Measurements from ENCODE around the gene KCTD7.
"Not testable (repeated sequence)": the region's sequence is repeated elsewhere in the genome, so short reads cannot be mapped to it uniquely, and the experiment has no call there.

The KCTD7 gene

GRCh38 chr7:66594082-66594481 lies 34.6 kb upstream of the KCTD7 start:
- ATAC-seq (replicated peaks); H3K27me3 Mint-ChIP-seq; H3K4me3 Mint-ChIP-seq; H3K27ac Mint-ChIP-seq; DNase-seq; H3K9me3 Mint-ChIP-seq: not testable (repeated sequence)
- peaks cover 14% of the 10 kb centered on the region for H3K36me3 Mint-ChIP-seq (ENCODE audit: insufficient read depth)
- peaks cover 31 to 35% of the 10 kb centered on the region in 2 donors for H3K4me1 Mint-ChIP-seq (ENCODE audit: low read depth in 2 of 2)

GRCh38 chr7:66597461-66597860 lies 31.2 kb upstream of the KCTD7 start:
- H3K4me1 Mint-ChIP-seq (ENCODE audit: low read depth in 2 of 2), result peaks cover 8 to 9% of the 10 kb centered on the region in 2 donors
- no peak overlapping the region for H3K4me3 Mint-ChIP-seq
- no peak overlapping the region for H3K27ac Mint-ChIP-seq
- ATAC-seq (replicated peaks), result no peak
- H3K9me3 Mint-ChIP-seq, result no peaks in the 10 kb centered on the region
- peaks cover under 1% of the 10 kb centered on the region for H3K36me3 Mint-ChIP-seq (ENCODE audit: insufficient read depth)
- no peaks in the 10 kb centered on the region for H3K27me3 Mint-ChIP-seq
- DNase-seq, result no peak

DNA sequence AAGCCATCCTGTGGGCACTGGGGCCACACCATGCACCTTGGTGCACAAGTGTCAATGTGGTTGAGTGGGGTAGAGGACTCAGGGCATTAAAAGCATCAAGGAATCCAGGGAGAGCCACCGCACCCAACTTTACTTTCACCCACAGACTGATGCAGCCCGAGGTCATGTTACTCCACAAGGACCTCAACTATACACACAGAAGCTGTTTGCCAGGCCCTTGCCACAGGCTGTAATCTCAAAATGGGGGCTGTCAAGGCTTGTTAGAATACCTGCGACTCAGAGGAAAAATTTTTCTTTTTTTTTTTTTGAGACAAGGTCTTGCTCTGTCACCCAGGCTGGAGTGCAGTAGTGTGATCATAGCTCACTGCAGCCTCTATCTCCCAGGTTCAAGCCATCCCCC lies 26.5 kb upstream of the KCTD7 start:
- H3K27me3 Mint-ChIP-seq, result no peaks in the 10 kb centered on the region

GRCh38 chr7:66604198-66604597 lies 24.5 kb upstream of the KCTD7 start:
- H3K9me3 Mint-ChIP-seq, result no peaks in the 10 kb centered on the region
- no peak overlapping the region for H3K27ac Mint-ChIP-seq
- H3K4me3 Mint-ChIP-seq, result no peak overlapping the region
- peaks cover 5% of the 10 kb centered on the region for H3K36me3 Mint-ChIP-seq (ENCODE audit: insufficient read depth)
- no peaks in the 10 kb centered on the region for H3K27me3 Mint-ChIP-seq
- DNase-seq (no peak), ATAC-seq (replicated peaks) (no peak)
- no peaks in the 10 kb centered on the region for H3K4me1 Mint-ChIP-seq (ENCODE audit: low read depth in 2 of 2)

More for the DNA sequence above, 26.5 kb upstream of the KCTD7 start:
- DNase-seq (no peak), ATAC-seq (replicated peaks) (no peak)
- Mint-ChIP-seq H3K9me3 (no peaks in the 10 kb centered on the region), H3K4me1 (ENCODE audit: low read depth in 2 of 2) (no peaks in the 10 kb centered on the region), H3K27ac (no peak overlapping the region), H3K36me3 (ENCODE audit: insufficient read depth) (peaks cover 5% of the 10 kb centered on the region), H3K4me3 (no peak overlapping the region)

DNA sequence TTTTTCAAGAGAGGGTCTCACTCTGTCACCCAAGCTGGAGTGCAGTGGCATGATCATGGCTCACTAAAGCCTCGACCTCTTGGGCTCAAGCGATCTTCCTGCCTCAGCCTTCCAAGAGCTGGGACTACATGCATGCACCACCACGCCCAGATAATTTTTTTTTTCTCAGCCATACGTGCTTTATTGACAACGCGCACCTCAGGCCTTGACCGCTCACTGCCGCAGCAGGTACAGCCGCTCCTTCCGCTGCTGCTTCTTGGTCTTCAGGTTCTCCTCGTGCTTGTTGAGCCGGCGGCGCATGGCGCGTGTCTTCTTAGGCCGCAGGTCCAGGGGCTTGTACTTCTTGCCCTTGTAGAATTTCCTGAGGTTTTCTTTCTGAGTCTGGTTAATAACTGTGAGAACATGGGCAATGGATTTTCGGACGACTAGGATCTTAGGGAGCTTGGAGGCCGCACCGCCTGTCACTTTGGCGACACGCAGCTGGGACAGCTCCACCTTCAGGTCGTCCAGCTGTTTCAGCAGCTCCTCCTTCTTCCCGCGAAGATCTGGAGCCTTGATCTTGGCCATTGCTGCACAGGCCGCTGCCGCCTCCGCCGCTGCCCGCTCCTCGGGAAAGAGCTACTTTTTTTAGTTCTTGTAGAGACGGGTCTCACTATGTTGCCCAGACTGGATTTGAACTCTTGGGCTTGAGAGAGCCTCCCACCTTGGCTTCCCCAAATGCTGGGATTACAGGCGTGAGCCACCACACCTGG lies 22.0 kb upstream of the KCTD7 start:
- H3K27me3 Mint-ChIP-seq; DNase-seq; H3K9me3 Mint-ChIP-seq; H3K36me3 Mint-ChIP-seq (ENCODE audit: insufficient read depth); H3K27ac Mint-ChIP-seq; H3K4me1 Mint-ChIP-seq (ENCODE audit: low read depth in 2 of 2); H3K4me3 Mint-ChIP-seq; ATAC-seq (replicated peaks): not testable (repeated sequence)

DNA sequence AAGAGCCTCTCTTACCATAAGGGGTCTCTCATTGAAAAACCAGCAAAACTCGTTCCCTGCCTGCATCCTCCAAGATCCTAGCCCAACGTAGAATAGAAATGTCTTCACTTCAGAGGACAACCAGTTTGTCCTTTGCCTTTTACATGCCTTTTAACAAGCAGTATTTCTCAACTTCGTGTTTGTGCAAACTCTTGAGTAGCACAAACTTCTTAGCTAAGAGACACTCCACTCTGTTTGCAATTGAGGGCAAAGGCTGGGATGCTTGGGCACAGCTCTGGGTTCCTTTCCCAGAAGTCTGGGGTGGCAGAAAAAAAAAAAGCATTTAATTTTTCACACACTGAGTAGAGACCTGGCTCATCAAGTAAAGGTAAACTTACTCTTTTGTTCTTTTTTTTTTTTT lies 19.5 kb upstream of the KCTD7 start:
- H3K4me1 Mint-ChIP-seq (ENCODE audit: low read depth in 2 of 2), result no peaks in the 10 kb centered on the region
- ATAC-seq (replicated peaks), result no peak
- H3K27me3 Mint-ChIP-seq, result no peaks in the 10 kb centered on the region
- H3K36me3 Mint-ChIP-seq (ENCODE audit: insufficient read depth), result peaks cover 8% of the 10 kb centered on the region
- no peak overlapping the region for H3K4me3 Mint-ChIP-seq
- no peaks in the 10 kb centered on the region for H3K9me3 Mint-ChIP-seq
- no peak overlapping the region for H3K27ac Mint-ChIP-seq
- no peak for DNase-seq

DNA sequence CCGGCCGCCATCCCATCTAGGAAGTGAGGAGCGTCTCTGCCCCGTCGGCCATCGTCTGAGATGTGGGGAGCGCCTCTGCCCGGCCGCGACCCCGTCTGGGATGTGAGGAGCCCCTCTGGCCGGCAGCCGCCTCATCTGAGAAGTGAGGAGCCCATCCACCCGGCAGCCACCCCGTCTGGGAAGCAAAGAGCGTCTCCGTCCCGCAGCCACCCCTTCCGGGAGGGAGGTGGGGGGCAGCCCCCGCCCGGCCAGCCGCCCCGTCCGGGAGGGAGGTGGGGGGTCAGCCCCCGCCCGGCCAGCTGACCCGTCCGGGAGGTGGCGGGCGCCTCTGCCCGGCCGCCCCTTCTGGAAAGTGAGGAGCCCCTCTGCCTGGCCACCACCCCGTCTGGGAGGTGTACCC lies 14.1 kb upstream of the KCTD7 start:
- H3K27me3 Mint-ChIP-seq, result not testable (repeated sequence)

DNA sequence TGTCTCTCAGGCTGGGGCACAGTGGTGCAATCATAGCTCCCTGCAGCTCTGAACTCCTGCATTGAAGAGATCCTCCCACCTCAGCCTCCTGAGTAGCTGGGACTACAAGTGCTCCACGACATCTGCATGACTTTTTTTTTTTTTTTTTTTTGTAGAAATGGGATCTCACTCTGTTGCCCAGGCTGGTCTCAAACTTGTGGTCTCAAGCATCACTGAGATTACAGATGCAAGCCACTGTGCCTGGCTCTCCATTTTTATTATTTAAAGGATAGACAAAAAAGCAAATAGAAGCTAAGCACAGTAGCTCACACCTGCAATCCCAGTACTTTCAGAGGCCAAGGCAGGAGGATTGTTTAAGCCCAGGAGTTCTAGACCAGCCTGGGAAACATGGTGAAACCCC lies 13.0 kb upstream of the KCTD7 start:
- Mint-ChIP-seq H3K4me1 (ENCODE audit: low read depth in 2 of 2) (no peaks in the 10 kb centered on the region), H3K4me3 (no peak overlapping the region), H3K27me3 (no peaks in the 10 kb centered on the region), H3K36me3 (ENCODE audit: insufficient read depth) (peaks cover 3% of the 10 kb centered on the region), H3K9me3 (no peaks in the 10 kb centered on the region), H3K27ac (no peak overlapping the region)
- no peak for ATAC-seq (replicated peaks)
- no peak for DNase-seq

More for the DNA sequence above, 14.1 kb upstream of the KCTD7 start:
- not testable (repeated sequence) for H3K4me1 Mint-ChIP-seq (ENCODE audit: low read depth in 2 of 2); H3K4me3 Mint-ChIP-seq; H3K36me3 Mint-ChIP-seq (ENCODE audit: insufficient read depth); H3K9me3 Mint-ChIP-seq; H3K27ac Mint-ChIP-seq; DNase-seq; ATAC-seq (replicated peaks)

DNA sequence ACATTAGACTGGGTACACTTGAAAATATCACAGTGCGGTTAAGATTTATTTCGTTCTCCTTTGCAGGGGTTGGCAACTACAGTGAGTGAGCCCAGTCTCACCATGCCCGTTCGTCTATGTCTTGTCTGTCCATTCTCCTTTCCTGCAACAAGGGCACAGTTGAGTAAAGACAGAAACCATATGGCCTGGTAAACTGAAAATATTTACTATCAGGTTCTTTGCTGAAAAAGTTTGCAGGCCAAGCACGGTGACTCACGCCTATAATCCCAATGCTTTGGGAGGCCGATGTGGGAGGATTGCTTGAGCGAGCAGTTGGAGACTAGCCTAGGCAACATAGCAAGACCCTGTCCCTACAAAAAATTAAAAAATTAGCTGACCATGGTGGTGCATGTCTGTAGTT lies 11.4 kb upstream of the KCTD7 start:
- ATAC-seq (replicated peaks), result no peak
- Mint-ChIP-seq H3K27me3 (no peaks in the 10 kb centered on the region), H3K9me3 (no peaks in the 10 kb centered on the region), H3K27ac (no peak overlapping the region), H3K4me1 (ENCODE audit: low read depth in 2 of 2) (no peaks in the 10 kb centered on the region), H3K36me3 (ENCODE audit: insufficient read depth) (no peaks in the 10 kb centered on the region), H3K4me3 (no peak overlapping the region)
- no peak for DNase-seq

- not testable (repeated sequence) for H3K36me3 Mint-ChIP-seq (ENCODE audit: insufficient read depth)
Measured at GRCh38 chr7:66619341-66619948, 9.2 kb upstream of the KCTD7 start.

DNA sequence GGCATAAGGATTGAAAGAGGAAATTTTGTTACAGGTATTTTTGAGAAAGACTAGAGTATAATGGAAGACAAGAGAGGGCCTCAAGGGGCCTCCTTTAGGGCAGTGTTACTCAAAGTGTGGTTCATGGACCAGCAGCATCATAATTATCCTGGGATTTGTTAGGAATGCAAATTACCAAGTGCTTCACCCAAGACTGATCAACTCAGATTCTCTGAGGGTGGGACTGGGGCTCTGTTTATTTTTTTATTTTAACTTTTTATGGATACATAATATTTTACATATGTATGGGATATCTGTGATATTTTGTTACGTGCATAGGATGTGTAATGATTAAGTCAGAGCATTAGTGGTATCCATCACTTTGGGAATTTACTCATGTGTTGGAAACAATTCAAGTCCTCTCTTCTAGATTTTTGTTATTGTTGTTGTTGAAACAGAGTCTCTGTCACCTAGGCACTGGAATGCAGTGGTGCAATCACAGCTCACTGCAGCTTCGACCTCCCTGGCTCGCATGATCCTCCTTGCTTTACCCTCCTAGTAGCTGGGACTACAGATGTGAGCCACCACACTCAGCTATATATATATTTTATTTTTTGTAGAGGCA lies 2.2 kb upstream of the KCTD7 start:
- Mint-ChIP-seq H3K27me3 (no peaks in the 10 kb centered on the region), H3K4me3 (peak overlapping the region in 1 of 2 donors; percentile 89), H3K4me1 (ENCODE audit: low read depth in 2 of 2) (peaks cover 20 to 25% of the 10 kb centered on the region in 2 donors), H3K9me3 (no peaks in the 10 kb centered on the region), H3K36me3 (ENCODE audit: insufficient read depth) (peaks cover 8% of the 10 kb centered on the region), H3K27ac (peak overlapping the region in 1 of 2 donors; percentile 95)
- ATAC-seq (replicated peaks) (no peak), DNase-seq (no peak)

More at GRCh38 chr7:66619341-66619948, 9.2 kb upstream of the KCTD7 start:
- H3K27ac Mint-ChIP-seq; ATAC-seq (replicated peaks); H3K9me3 Mint-ChIP-seq; H3K4me3 Mint-ChIP-seq; DNase-seq; H3K4me1 Mint-ChIP-seq (ENCODE audit: low read depth in 2 of 2); H3K27me3 Mint-ChIP-seq: not testable (repeated sequence)

DNA sequence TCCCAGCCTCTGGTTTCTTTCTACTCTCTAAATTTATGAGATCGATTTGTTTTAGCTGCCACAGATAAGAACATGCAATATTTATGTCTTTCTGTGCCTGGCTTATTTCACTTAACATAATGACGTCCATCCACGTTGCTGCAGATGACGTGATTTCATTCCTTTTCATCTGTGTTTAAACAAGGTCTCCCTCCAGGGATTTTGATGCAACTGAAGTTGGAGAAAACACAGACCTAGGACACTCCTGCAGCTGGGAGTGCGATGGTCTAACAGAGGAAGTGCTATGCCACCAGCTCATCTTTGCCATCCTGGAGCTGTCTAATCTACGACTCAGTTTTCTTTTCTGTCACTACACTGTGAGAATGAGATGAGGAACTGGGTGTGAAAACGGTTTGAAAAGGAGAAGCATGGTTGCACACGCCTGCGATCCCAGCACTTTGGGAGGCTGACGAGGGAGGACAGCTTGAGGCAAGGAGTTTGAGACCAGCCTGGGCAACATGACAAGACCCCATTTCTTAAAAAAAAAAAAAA lies 1.5 kb upstream of the KCTD7 start:
- H3K36me3 Mint-ChIP-seq (ENCODE audit: insufficient read depth), result peaks cover 15% of the 10 kb centered on the region
- H3K27me3 Mint-ChIP-seq, result no peaks in the 10 kb centered on the region
- peaks cover 28 to 32% of the 10 kb centered on the region in 2 donors for H3K4me1 Mint-ChIP-seq (ENCODE audit: low read depth in 2 of 2)
- no peaks in the 10 kb centered on the region for H3K9me3 Mint-ChIP-seq
- DNase-seq (no peak), ATAC-seq (replicated peaks) (no peak)
- peak overlapping the region; percentile 78 to 89 for H3K4me3 Mint-ChIP-seq
- H3K27ac Mint-ChIP-seq, result peak overlapping the region in 1 of 2 donors; percentile 95

GRCh38 chr7:66627881-66628360 lies 760 bp upstream of the KCTD7 start:
- peak overlapping the region; percentile 69 to 95 for H3K27ac Mint-ChIP-seq
- H3K27me3 Mint-ChIP-seq, result no peaks in the 10 kb centered on the region
- H3K36me3 Mint-ChIP-seq (ENCODE audit: insufficient read depth), result peaks cover 20% of the 10 kb centered on the region
- DNase-seq, result peak in 2 of 3 experiments; percentile 8 to 20
- no peak for ATAC-seq (replicated peaks)
- peak overlapping the region; percentile 78 to 89 for H3K4me3 Mint-ChIP-seq
- H3K4me1 Mint-ChIP-seq (ENCODE audit: low read depth in 2 of 2), result peaks cover 29 to 38% of the 10 kb centered on the region in 2 donors
- H3K9me3 Mint-ChIP-seq, result no peaks in the 10 kb centered on the region
